HG03039 (cell line): Measurements from ENCODE around the gene CFAP58.

Experiments used
- ATAC-seq: cut with Tn5 transposase; IDR thresholded peaks from one replicate; pipeline ENCODE4 v1.9.1; 2021; ENCODE audit warnings: mild to moderate bottlenecking, moderate library complexity; ENCODE audit not compliant: unreplicated experiment

The CFAP58 gene

GRCh38 chr10:104359811-104360210 is 6.2 kb downstream of the CFAP58 start:
- ATAC-seq = no peak

GRCh38 chr10:104367904-104368303 is 14.3 kb downstream of the CFAP58 start:
- no peak for ATAC-seq

- ATAC-seq = no peak
These were observed 14.7 kb downstream of the CFAP58 start for GRCh38 chr10:104368381-104368780.

GRCh38 chr10:104371753-104372152 is 18.1 kb downstream of the CFAP58 start:
- ATAC-seq = no peak

- no peak for ATAC-seq
These were observed 21.0 kb downstream of the CFAP58 start for GRCh38 chr10:104374591-104374990.

GRCh38 chr10:104376784-104377300 is 23.2 kb downstream of the CFAP58 start:
- no peak for ATAC-seq

GRCh38 chr10:104380336-104380735 is 26.7 kb downstream of the CFAP58 start:
- no peak for ATAC-seq

- ATAC-seq = no peak
These were observed 33.7 kb downstream of the CFAP58 start for GRCh38 chr10:104387130-104387888.

- ATAC-seq = no peak
These were observed 35.2 kb downstream of the CFAP58 start for GRCh38 chr10:104388830-104389229.

GRCh38 chr10:104391150-104391968 is 37.7 kb downstream of the CFAP58 start:
- no peak for ATAC-seq

- no peak for ATAC-seq
These were observed 38.3 kb downstream of the CFAP58 start for GRCh38 chr10:104391969-104392296.

GRCh38 chr10:104393387-104393786 is 39.8 kb downstream of the CFAP58 start:
- no peak for ATAC-seq

- no peak for ATAC-seq
These were observed 42.9 kb downstream of the CFAP58 start for GRCh38 chr10:104396581-104396980.

- ATAC-seq = no peak
These were observed 50.0 kb downstream of the CFAP58 start for GRCh38 chr10:104403636-104404035.

GRCh38 chr10:104406715-104407650 is 53.4 kb downstream of the CFAP58 start:
- ATAC-seq = no peak

GRCh38 chr10:104413528-104413927 is 59.9 kb downstream of the CFAP58 start:
- no peak for ATAC-seq

- no peak for ATAC-seq
These were observed 62.0 kb downstream of the CFAP58 start for GRCh38 chr10:104415526-104416165.

- no peak for ATAC-seq
These were observed 63.2 kb downstream of the CFAP58 start for GRCh38 chr10:104416851-104417250.

GRCh38 chr10:104417637-104418292 is 64.1 kb downstream of the CFAP58 start:
- no peak for ATAC-seq

GRCh38 chr10:104424719-104425118 is 71.1 kb downstream of the CFAP58 start:
- ATAC-seq = peak; percentile 89
